CD4-positive, alpha-beta T cell treated with Interleukin-4 for 1 hour (primary cell): ENCODE results near the gene TENT5C.

Source experiments
- DNase-seq, 2 donors: peaks; one replicate each; pipeline ENCODE4 v3.0.0-alpha.2; 2020 to 2022

Gene TENT5C

DNA sequence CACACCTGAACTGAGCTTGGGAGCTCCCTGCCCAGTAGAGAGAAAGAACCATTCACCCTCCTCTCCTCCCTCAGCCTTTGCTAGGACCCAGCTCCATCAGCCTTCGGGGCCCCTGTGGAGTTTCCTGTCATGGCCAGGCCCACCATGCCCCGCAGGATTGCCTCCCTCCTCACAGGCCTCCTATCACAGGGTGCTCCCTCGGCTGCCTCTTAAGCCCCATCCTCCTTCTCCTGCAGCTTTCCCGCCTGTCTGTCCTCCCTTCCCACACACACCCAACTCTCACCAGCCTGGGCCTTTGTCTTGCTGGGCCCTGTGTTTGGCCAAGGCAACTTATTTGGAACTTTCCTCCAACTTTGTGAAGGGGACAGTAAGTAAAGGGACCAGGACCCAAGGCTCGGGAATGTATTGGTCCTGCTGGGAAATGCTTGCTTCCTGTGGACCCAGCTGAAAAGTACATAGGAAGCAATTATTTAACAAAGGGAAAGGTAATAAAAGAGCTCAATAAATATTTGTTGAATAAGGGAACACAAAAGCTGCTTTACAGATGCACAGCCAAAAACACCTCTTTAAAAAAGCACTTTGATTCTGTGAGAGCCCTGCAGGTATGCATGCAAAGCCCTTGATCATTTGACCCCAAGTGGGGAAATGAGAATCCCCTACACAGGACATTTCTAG lies 31.6 kb upstream of the TENT5C start:
- DNase-seq, result no peak

DNA sequence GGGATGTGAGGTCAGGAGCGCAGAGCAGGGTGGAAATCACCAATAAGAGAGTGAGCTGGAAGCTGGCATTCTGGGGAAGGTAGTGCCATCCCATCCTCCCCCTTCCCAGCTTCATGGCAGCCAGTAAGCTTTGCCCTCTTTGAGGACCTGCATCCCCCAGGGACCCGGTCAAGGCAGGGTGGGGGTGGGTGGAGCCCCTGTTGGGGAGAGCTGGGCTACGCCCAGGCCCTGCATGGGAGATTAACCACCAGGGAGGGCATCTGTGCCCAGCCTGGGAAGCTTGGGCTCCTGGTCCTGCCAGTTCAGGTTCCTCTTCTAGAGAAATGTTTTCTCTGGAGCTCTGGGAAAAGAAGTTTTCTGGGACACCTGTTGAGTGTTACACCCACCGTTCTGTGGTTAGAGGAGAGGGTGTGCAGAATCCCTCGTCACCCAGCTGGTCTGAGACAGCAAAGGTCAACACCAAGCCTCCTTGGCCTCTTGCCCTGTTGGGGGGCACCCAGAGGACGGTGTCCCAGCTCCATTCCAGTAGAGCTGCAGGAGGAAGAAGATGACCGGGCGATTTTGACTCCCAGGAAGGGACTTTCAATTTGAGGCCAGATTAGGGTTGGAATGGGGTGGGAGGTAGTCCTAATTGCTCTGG lies 30.1 kb upstream of the TENT5C start:
- DNase-seq, result no peak

GRCh38 chr1:117576236-117576635 lies 29.6 kb upstream of the TENT5C start:
- no peak for DNase-seq

DNA sequence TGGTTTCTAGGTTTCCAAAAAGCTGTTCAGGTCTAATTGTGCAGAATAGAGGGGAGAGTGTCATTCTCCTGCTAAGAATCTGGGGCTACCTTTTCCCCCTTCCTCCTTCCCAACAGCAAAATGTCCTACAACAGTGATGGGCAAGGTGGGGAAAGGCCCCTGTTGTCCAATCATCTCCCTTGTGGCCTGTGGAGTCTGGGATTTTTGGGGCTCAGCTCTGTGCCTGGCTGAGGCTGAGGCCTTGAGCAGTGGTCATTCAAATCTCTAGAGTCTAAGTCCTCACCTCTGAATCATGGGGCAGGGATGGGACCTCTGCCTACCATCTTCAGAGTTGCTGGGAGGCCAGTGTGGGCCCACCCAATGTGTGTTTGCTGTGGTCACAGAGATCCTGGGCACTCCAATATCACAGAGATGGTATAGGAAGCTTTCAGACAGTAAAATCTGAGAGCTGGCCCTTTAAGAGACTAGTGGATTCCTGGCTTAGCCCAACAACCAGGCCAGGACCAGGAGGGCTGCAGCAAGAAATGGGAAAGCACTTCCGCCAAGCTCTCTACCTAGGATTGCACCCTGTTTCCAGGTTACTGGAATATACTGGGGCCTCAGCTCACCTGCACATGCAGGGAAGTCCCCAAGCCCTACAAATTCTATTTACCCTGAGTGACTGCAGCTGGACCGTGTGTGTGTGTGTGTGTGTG lies 28.5 kb upstream of the TENT5C start:
- DNase-seq, result no peak

DNA sequence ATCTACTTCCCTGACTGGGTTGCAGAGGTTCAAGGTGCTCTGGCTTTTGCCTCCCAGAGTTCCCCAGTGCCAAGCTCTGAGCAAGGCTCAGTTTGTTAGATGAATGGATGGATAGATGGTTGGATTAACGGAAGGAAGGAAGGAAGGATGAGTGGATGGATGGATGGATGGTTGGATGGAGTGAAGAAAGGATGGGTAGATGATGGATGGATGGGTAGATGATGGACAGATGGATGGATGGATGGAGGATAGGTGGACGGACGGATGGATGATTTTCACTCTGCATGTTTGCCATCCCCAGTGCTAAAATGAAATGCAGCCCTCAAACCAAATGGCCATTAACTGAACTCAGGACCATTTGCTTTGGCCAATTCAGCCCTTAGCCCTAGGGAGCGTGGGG lies 27.4 kb upstream of the TENT5C start:
- DNase-seq, result no peak

GRCh38 chr1:117579221-117579906 lies 26.5 kb upstream of the TENT5C start:
- DNase-seq, result no peak

- no peak for DNase-seq
Measured at GRCh38 chr1:117580436-117580835, 25.4 kb upstream of the TENT5C start.

GRCh38 chr1:117580882-117581281 lies 25.0 kb upstream of the TENT5C start:
- no peak for DNase-seq

- DNase-seq, result no peak
Measured at GRCh38 chr1:117581391-117581943, 24.4 kb upstream of the TENT5C start.

DNA sequence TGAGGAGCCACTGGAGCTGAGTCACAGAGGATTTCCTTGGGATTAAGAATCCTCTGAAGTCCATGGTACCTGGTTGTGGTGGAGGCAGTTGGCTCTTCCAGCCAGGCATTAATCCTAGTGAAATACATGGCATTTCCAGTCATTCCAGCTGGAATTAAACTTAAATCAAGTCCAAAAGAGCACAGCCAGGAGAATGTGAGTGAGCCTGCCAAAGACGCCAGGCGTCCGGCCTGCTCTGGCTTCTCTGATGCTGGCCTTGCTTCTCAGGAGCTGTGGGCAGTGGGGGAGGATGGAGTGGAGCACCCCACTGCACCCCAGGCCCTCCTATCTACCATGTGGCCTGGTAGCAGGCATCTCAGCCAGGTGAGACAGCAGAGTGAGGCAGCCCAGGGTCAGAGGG lies 23.4 kb upstream of the TENT5C start:
- DNase-seq, result no peak

- DNase-seq, result no peak
Measured at GRCh38 chr1:117583247-117583646, 22.6 kb upstream of the TENT5C start.

DNA sequence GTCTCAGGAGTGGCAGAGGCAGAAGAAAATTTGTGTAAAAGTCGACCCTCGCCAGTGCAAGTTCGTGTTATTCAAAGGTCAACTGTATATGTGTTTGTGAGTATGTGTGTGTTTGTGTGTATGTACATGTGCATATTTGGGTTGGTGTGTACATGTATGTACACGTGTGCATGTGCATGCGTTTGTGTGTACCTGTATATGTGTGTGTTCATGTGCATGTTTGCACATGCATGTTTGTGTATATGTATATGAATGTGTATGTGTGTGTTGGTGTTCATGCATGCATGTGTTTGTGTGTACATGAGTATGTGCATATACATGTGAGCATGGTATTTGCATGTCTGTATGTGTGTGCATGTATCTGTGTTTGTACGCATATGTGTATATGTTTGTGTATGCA lies 21.7 kb upstream of the TENT5C start:
- no peak for DNase-seq

DNA sequence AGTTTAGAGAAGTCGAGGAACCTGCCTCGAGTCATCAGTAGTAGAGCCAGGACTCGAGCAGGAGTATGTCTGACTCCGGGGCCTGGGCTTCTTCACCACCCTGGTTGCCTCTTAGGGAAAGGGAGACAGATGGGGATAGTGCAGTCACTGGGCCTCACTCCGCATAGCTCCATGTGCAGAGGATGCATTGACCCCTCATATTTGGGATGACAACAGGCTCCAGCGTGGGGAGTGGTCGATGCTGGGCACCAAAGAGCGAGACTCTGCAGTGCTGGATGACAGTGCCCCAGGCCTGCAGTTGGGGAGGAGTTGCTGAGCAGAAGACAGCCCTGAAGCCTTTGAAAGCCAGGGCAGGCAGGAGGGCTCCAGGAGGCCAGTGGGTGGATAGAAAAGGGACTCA lies 20.8 kb upstream of the TENT5C start:
- DNase-seq, result no peak

DNA sequence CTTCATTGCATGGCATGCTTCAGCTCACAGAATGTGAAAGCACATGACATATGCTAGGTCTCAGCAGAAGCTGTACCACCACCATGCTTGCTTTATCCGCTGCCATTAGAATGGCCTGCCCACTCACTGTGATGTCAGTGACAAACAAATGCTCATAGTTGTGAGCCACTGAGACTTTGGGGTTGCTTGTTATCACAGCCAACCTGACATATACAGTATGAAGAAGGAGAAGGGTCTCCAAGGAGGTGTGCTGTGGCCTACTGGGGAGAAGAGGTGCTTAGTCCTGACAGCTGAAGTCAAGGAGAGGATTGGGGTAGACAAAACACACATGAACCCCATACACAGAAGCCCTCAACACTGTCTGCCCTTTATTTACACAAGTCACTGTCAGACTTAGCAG lies 19.5 kb upstream of the TENT5C start:
- DNase-seq, result no peak

GRCh38 chr1:117586747-117587498 lies 18.9 kb upstream of the TENT5C start:
- no peak for DNase-seq

GRCh38 chr1:117587499-117588356 lies 18.1 kb upstream of the TENT5C start:
- no peak for DNase-seq

DNA sequence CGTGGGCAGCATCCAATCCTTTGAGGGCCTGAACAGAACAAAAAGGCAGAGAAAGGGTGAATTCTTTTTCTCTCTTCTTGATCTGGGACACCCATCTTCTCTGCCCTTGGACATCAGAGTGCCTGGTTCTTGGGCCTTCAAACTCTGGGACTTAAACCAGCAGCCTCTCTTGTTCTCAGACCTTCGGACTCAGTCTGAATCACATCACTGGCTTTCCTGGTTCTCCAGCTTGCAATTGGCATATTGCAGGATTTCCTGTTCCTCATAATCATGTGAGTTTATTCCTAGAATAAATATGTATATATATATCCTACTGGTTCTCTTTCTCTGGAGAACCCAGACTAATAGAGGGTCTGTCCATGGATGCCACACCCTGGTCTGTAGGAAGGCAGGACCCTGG lies 16.3 kb upstream of the TENT5C start:
- DNase-seq, result no peak

DNA sequence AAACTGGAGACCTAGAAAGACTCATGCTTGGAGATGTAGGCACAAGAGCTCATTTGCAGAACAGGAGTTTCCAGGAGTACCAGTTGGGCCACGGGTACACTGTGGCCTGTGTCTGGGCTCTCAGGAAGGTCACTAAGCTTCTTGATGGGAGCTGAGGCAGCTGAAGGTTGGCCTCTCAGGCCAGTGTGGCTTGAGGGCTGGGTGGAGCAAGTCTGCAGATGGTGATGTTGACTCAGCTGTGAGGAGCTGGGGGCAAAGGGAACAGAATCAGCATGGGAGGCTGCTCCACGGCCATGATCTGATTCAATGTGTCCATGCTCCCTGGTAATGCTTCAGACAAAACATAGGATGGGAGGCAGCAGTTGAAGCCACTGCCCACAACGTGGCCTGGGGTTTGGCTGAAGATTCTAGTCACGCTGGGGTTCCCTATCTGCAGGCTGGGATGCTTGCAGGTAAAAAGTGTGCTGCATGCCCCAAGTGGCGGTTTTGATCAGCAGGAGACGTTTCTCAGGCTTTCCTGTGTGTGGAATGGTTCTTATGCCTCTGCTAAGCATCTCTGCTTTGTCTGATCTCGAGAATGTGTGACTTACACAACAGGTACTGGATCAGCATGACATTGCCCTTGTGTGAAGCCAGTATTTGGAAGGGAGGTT lies 15.4 kb upstream of the TENT5C start:
- DNase-seq, result no peak

DNA sequence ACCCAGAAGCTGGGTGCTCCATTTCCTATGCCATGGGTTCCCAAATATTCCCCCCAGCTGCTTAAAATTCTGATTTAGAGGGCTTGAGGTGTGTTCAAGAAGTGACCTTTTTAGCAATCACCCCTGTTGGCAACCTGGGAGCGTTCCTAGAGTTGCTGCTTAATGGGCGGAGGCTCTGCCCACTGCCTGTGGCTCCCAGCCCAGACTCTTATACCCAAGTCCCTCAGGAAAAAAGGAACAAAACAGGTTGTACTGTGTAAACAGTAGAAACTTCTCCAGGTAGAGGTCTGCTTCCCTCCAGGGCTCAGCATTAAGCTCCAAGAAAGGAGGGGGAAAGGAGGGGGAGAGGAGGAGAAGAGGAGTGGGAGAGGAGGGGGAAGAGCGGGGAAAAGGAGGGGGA lies 14.6 kb upstream of the TENT5C start:
- DNase-seq, result no peak

DNA sequence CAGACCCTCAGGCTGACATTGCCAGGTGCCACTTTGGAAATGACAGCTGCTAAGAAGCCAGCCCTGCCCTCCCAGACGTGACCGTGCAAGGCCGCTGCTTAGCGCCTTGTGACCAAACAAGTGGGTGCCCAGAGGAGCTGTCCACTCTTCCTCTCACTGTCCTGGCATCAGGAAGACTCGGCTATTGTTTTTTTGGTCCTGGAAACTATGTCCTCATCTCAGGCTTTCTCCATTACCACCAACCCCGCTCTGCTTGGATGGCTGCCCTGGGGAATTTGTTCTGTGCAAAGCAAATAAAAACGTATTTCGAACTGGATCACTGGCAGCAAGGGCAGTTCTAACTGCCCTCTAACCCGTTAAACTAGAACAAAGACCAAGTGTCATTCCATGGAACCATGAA lies 13.7 kb upstream of the TENT5C start:
- DNase-seq, result no peak
